NCI-H2196 treated with DMSO at 0.1 percent for 48 hours (cell line): ENCODE data around the gene SDF4.
"Not testable (repeated sequence)": the region's sequence is repeated elsewhere in the genome, so short reads cannot be mapped to it uniquely, and the experiment has no call there.

Source experiments
- DNase-seq: peaks from one replicate; lab custom pipeline; 2025; ENCODE audit not compliant: unreplicated experiment; lab: John Stamatoyannopoulos, UW

SDF4 gene

GRCh38 chr1:1199961-1200875, 31.6 kb downstream of the SDF4 start:
- DNase-seq = no peak

GRCh38 chr1:1199141-1199960, 32.5 kb downstream of the SDF4 start:
- no peak for DNase-seq

DNA sequence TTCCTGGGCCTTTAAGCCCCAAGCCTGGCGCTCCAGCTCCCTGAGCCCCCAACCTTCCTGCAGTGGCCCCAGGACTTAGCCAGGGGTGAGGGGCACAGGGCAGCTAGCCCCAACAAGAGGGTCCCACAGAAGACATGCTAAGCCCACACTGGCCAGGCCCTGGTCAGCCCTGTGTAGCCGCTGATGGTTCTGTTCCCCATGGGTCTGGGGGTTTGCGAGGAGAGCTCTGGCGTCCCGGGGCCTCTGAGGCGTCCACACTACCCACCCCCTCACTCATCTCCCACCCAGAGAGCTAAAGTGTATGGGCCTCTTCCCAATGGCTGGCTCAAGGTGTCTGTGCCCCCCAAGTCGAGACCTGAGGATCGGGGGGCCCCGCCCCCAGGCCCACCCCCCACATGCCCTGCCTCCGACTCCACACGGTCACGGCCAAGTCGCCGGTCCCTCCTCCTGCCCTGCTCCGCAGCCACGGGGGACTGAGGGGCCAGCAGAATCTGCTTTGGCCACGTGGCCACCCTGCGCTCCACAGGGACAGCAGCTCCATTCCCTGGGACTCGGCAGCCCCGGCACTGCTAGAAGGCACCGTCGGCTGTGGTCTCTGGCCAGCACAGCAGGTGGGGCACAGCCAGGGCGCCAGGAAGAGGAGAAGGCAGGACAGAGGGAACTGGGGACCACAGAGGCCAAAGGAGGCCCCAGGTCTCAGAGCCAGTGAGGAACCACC, 33.2 kb downstream of the SDF4 start:
- DNase-seq = no peak

DNA sequence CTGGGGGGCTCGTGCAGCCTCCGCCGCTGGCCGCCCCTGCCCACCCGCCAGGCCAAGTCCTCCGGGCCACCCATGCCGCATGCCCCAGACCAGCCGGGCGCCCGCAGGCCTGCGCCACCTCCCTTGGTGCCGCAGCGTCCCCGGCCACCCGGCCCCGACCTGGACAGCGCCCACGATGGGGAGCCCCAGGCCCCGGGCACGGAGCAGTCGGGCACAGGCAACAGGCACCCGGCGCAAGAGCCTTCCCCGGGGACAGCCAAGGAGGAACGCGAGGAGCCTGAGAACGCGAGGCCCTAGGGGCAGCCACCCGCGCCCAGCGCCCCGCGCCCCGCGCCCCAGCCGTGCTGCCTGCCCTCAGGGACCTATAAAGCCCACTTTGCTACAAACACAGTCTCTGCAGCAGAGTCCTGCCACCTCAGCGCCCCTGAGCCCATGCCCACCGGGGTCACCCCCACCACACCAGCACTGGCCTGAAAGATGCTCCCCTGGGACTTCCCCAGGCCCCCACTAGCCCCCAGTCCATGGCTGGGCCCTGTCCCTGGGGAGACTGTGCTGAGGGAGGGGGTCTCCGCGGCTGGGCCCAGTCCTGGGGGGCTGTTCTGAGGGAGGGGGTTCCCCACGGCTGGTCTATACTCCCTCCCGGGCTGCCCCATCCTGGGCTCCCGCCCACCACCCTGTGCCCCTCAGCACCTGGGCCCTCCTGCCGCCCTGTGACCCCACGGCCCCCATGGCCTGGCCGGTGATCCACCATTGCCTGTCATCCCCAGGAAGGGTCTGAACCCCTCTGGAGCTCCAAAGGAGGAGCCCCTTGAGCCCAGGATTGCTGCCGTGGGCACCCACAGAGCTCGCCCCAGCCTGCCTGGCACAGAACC, 34.0 kb downstream of the SDF4 start:
- DNase-seq = no peak

DNA sequence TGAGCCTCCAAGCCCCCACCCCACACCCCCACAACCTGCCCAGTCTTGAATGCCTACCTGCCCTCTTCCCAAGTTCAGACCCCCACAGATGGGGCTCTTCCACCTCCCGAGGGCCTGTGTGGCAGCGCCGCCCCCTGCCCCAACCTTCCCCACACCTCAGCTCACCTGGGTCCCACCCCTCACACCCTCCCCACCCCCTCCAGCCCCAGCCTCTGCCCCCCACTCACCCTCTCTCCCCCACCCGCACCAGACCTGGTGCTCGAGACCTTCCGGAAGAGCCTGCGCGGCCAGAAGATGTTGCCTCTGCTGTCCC, 34.7 kb downstream of the SDF4 start:
- DNase-seq = no peak

GRCh38 chr1:1196431-1197187, 35.2 kb downstream of the SDF4 start:
- no peak for DNase-seq

DNA sequence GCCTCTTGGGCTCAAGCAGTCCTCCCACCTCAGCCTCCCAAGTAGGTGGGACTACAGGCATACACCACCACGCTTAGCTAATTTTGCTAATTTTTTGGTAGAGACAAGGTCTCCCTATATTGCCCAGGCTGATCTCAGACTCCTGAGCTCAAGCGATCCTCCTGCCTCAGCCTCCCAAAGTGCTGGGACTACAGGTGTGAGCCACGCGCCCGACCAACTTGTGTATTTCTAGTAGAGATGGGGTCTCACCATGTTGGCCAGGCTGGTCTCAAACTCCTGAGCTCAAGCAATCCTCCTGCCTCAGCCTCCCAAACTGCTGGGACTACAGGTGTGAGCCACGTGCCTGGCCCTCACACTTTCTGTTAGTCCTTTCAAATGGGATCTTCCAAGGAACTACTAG, 36.1 kb downstream of the SDF4 start:
- DNase-seq = not testable (repeated sequence)

DNA sequence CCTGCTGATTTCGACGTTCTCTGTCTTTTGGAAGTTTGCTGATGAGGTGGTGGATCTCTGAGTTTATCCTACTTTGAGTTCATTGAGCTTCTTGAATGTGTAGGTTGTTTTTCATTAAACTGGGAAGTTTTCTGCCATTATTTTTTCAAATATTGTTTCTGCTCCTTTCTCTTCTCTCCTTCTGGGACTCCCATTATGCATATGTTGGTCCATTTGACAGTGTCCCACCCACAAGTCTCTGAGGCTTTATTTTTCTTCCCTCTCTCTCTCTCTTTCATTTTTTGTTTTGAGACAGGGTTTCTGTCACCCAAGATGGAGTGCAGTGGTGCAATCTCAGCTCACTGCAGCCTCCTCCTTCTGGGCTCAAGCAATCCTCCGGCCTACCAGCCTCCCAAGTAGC, 37.1 kb downstream of the SDF4 start:
- no peak for DNase-seq

GRCh38 chr1:1191734-1192133, 40.1 kb downstream of the SDF4 start:
- no peak for DNase-seq

DNA sequence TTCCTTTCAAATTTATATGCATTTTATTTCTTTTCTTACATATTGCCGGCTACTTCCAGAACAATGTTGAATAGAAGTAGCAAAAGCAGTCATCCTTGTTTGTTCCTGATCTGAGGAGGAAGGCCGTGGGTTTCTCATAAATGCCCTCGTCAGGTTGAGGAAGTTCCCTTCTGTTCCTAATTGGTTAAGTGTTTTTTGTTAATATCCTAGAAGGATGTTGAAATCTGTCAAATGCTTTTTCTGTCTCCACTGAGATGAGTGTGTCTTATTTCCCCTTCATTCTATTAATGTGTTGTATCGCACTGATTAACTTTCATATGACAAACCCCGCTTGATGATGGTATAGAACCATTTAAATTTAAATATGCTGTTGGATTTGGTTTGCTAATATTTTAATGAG, 42.7 kb downstream of the SDF4 start:
- DNase-seq = no peak

DNA sequence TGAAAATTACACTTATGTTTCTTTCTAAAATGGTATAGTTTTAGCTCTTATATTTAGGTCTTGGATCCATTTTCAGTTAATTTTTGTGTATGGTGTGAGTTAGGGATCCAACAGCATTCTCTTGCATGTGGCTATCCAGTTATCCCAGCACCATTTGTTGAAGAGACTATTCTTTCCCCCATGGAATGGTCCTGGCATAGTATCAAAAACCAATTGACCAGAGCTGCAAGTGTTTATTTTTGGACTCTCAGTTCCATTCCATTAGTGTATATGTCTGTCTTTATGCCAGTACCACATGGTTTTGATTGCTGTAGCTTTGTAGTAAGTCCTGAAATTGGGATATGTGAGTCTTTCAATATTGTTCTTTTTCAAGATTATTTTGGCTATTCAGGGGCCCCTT, 43.9 kb downstream of the SDF4 start:
- no peak for DNase-seq

DNA sequence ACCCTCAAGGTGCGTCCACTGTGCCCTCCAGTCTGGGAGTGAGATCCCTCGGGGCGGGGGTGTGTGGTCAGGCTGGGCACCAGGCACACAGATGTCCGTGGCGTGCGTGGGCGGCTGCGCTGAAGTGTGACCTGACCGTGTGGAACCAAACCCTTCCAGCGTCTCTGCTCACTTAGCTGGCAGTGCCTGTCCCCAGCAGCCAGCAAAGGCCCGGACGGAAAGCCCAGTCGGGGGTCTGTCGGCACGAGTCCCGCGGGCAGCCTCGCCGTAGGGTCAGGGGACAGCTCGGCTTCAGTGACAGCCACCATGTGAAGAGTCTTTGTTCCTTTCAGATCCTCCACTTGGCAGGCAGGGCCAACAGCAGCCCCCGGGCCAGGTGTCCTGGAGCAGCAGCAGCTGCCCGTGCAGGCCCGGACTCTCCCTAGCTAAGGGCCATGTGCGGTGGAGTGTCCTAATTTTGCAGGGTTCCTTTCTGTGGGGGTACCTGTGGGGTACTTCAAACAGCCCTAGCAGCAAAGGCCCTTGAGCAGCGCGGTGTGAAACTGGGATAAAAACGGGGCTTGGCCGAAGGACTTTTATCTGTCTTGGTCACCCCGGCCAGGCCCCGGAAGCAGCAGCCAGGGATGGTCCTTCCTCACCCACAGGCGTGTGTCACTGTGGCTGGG, 46.6 kb downstream of the SDF4 start:
- DNase-seq = no peak

- DNase-seq = no peak
These were observed 47.7 kb downstream of the SDF4 start for GRCh38 chr1:1183833-1184775.

DNA sequence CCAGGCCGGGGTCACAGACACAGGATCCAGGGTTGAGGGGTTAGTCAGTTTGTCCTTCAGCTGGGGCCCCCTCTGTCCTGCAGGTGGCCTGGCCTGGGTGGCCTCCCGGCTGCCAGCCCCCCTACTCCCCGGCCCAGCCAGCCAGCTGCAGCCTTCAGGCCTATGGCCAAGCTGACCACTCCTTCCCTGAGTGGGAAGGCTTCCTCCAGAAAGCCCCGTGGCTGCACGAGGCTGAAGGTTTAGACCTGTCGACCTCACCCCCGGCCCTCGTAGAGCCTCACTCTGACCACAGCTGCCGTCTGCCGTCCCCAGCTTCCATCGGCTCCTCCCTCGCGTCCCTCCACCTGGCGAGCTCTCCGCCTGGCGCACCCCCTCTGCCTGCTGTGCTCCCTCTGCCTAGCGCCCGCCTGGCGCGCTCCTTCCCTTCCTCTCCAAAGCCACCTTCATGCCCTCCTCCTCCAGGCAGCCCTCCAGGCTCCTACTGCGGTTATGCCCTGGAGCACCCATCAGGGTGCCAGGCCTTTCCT, 48.5 kb downstream of the SDF4 start:
- DNase-seq = no peak

- no peak for DNase-seq
These were observed 49.1 kb downstream of the SDF4 start for GRCh38 chr1:1182491-1183220.

DNA sequence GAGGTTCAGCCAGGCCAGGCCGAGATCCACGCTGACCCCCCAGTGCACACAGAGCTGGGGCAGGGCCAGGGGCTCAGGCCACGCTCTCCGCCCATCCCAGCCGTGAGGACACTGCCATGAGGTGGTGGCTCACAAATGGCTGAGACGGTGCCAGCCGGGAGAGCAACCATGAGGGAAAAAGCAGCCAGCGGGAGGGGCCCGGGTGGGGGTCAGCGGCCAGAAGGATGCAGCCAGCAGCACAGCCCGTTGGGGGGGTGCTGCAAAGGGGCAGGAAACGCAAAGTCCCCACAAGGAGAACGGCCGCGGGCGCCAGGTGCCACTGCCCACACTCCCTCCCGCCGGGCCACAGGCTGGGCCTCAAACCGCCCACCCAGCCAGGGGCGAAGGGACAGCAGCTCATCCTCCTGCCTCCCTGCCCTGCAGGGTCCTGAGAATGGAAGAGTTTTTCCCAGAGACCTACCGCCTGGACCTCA, 49.8 kb downstream of the SDF4 start:
- DNase-seq = no peak
